MCF 10A (cell line): ENCODE measurements around the gene PTPRM. TPM values are rescaled to one million over a fixed set of nuclear protein-coding genes. Genes with fewer than 3 reads are reported as not detected.

Experiments
- BruUV-seq: library from RNA; stranded (reverse); fragments of 400-500 nt; replicated peaks from 2 replicates; lab custom pipeline; 2021; lab: Mats Ljungman, UMichigan
- CTCF ChIA-PET: fragments of 300-600 bp; sonication (Branson Sonifier 250); formaldehyde crosslinking; extraction: SDS; loops from one replicate; lab custom pipeline; 2021; ENCODE audit warnings: antibody characterized with exemption, inconsistent platforms; lab: Yijun Ruan, JAX
- POLR2A ChIA-PET: fragments of 300-600, 350-650 bp; sonication (Branson Sonifier 250); formaldehyde crosslinking; extraction: SDS; loops from one replicate; lab custom pipeline; 2020; ENCODE audit warnings: antibody characterized with exemption, inconsistent platforms; lab: Yijun Ruan, JAX
- DNase-seq: peaks from one replicate; pipeline ENCODE4 v3.0.0-alpha.2; 2018; ENCODE audit not compliant: unreplicated experiment
- H3K27ac Mint-ChIP-seq: one replicate; pipeline ENCODE4 v1.8.0; 2022; ENCODE audit warnings: mild to moderate bottlenecking, low read depth, mixed read lengths; ENCODE audit not compliant: unreplicated experiment
- H3K27me3 Mint-ChIP-seq: one replicate; pipeline ENCODE4 v1.8.0; 2022; ENCODE audit warnings: mixed read lengths; ENCODE audit not compliant: insufficient read depth, unreplicated experiment
- H3K36me3 Mint-ChIP-seq: one replicate; pipeline ENCODE4 v1.8.0; 2022; ENCODE audit warnings: mild to moderate bottlenecking, moderate library complexity, mixed read lengths; ENCODE audit not compliant: insufficient read depth, unreplicated experiment
- H3K4me1 Mint-ChIP-seq: one replicate; pipeline ENCODE4 v1.8.0; 2022; ENCODE audit warnings: mixed read lengths; ENCODE audit not compliant: insufficient read depth, unreplicated experiment
- H3K4me3 Mint-ChIP-seq: one replicate; pipeline ENCODE4 v1.8.0; 2022; ENCODE audit warnings: mild to moderate bottlenecking, moderate library complexity, mixed read lengths; ENCODE audit not compliant: unreplicated experiment
- H3K9me3 Mint-ChIP-seq: one replicate; pipeline ENCODE4 v1.8.0; 2022; ENCODE audit warnings: mixed read lengths; ENCODE audit not compliant: unreplicated experiment
- CTCF ChIP-seq: fragments of 200-600 bp; IDR thresholded peaks from one replicate; pipeline ENCODE4 v1.8.0; 2022; ENCODE audit warnings: antibody characterized with exemption, mild to moderate bottlenecking; ENCODE audit not compliant: unreplicated experiment
- intact Hi-C: fragments of 100-400 bp; cut with micrococcal nuclease; formaldehyde crosslinking; loops from 2 replicates; pipeline ENCODE4 v1.14.1; 2022
- total RNA-seq: library from RNA; stranded (reverse); gene quantifications from 2 replicates; pipeline ENCODE4 v1.2.3, GENCODE V29; 2022

The PTPRM gene
- total RNA-seq, 1 experiment from 2014 or later, result 82.8 TPM

GRCh38 chr18:7521226-7521856 lies 45.8 kb upstream of the PTPRM start:
- intact Hi-C loops, result no loop called here
- H3K4me1 Mint-ChIP-seq, result no peaks in the 10 kb centered on the region
- H3K4me3 Mint-ChIP-seq, result no peak overlapping the region
- ChIA-PET POLR2A (interaction anchor here (1.4 kb wide), 2 partner anchors 10 to 46 kb away, joined by 3 to 4 read pairs; partner anchors contain the start of gene PTPRM), CTCF (interaction anchor here (0.6 to 1.2 kb wide), 4 partner anchors 15 to 1074 kb away, joined by 3 to 4 read pairs (median 3); no protein-coding TSS in a partner anchor)
- no peaks in the 10 kb centered on the region for H3K9me3 Mint-ChIP-seq
- no peaks in the 10 kb centered on the region for H3K27me3 Mint-ChIP-seq
- H3K36me3 Mint-ChIP-seq, result no peaks in the 10 kb centered on the region
- no peak for DNase-seq
- TF ChIP-seq CTCF, result no peak
- no TSS peak for BruUV-seq
- H3K27ac Mint-ChIP-seq, result no peak overlapping the region

DNA sequence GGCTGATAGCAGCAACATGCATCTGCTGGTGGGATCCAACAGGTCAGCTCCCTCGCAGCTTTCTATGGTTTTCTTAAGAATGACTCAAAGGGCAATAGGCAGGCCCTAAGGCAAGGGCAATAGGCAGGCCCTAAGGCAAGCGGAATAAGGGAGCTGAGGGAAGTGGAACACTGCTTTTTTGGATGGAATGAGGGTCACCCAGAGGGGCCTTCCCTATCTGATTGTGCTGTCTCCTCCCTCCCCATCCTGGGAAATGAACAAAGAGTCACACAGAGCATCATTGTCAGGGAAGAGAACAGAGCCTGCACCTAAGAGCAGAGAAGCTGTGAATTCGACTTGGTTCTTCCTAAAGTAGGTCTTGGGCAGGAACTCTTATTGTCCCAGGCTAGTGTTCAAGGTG lies 43.3 kb upstream of the PTPRM start:
- POLR2A ChIA-PET, result no interaction called here
- Mint-ChIP-seq H3K9me3 (no peaks in the 10 kb centered on the region), H3K4me3 (no peak overlapping the region), H3K27me3 (no peaks in the 10 kb centered on the region), H3K36me3 (no peaks in the 10 kb centered on the region), H3K4me1 (no peaks in the 10 kb centered on the region), H3K27ac (no peak overlapping the region)
- CTCF ChIA-PET, result interaction anchor here (1.1 kb wide), 1 partner anchor 251 kb away, joined by 4 read pairs; no protein-coding TSS in a partner anchor
- BruUV-seq, result no TSS peak
- DNase-seq, result no peak
- intact Hi-C loops, result no loop called here
- no peak for TF ChIP-seq CTCF

DNA sequence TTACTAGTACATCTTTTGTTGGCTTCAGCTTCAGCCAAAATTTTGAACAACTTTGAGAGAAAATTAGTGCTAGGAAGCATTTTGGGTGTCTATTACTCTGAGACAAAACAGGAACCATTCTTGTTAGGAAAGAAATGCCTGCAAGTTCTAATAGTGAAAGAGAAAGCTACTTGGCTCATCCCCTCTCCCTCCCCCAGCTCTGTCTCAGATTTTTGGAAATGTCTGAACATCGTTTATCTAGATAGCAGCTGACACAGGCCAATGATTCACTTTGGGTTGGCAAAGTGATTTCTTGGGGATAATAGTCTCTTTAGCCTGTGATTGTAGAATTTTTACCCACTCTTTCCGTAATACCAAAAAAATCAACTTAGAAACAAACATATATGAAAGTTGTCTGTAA lies 42.3 kb upstream of the PTPRM start:
- BruUV-seq, result no TSS peak
- H3K27ac Mint-ChIP-seq, result no peak overlapping the region

More for the DNA sequence above, 42.3 kb upstream of the PTPRM start:
- no peak for DNase-seq
- POLR2A ChIA-PET, result interaction anchor here (0.9 kb wide), 1 partner anchor 42 kb away, joined by 3 read pairs; the partner anchor contains the start of gene PTPRM
- no peak overlapping the region for H3K4me3 Mint-ChIP-seq
- no peaks in the 10 kb centered on the region for H3K36me3 Mint-ChIP-seq
- H3K9me3 Mint-ChIP-seq, result peaks cover 3% of the 10 kb centered on the region
- intact Hi-C loops, result no loop called here
- no peak for TF ChIP-seq CTCF
- H3K27me3 Mint-ChIP-seq, result no peaks in the 10 kb centered on the region
- CTCF ChIA-PET, result no interaction called here
- H3K4me1 Mint-ChIP-seq, result no peaks in the 10 kb centered on the region
